GM13977 (cell line): ENCODE measurements around the gene WFIKKN1.

Source experiments
- DNase-seq: peaks from one replicate; pipeline ENCODE4 v3.0.0; 2012; ENCODE audit warnings: low spot score
- CTCF ChIP-seq: IDR thresholded peaks from 2 replicates; pipeline ENCODE4 v1.5.1; 2012; ENCODE audit warnings: mild to moderate bottlenecking, control low read depth; ENCODE audit not compliant: insufficient read depth; ENCODE audit errors: extremely low read depth, missing control alignments
- in situ Hi-C: fragments of 300-500 bp; cut with MboI; formaldehyde crosslinking; loops from one replicate; pipeline ENCODE4 v1.12.0; 2022; ENCODE audit warnings: low sequenced_read_pairs, low pct_unique_long_range_greater_than_20kb, mixed read lengths, inconsistent platforms; ENCODE audit not compliant: unreplicated experiment

Gene WFIKKN1

GRCh38 chr16:622920-623280, 7.9 kb upstream of the WFIKKN1 start:
- no peak for DNase-seq
- no peak for TF ChIP-seq CTCF
- in situ Hi-C loops = no loop called here

GRCh38 chr16:624526-625070, 6.2 kb upstream of the WFIKKN1 start:
- TF ChIP-seq CTCF = no peak
- no peak for DNase-seq
- in situ Hi-C loops = no loop called here

GRCh38 chr16:625117-625976, 5.4 kb upstream of the WFIKKN1 start:
- TF ChIP-seq CTCF = no peak
- in situ Hi-C loops = no loop called here

GRCh38 chr16:625977-626765, 4.6 kb upstream of the WFIKKN1 start:
- DNase-seq = no peak
- no peak for TF ChIP-seq CTCF
- in situ Hi-C loops = no loop called here

More at GRCh38 chr16:625117-625976, 5.4 kb upstream of the WFIKKN1 start:
- DNase-seq = no peak

- DNase-seq = no peak
- TF ChIP-seq CTCF = no peak
- in situ Hi-C loops = no loop called here
These were observed 3.9 kb upstream of the WFIKKN1 start for GRCh38 chr16:626787-627453.

- TF ChIP-seq CTCF = no peak
- DNase-seq = no peak
- in situ Hi-C loops = no loop called here
These were observed 3.1 kb upstream of the WFIKKN1 start for GRCh38 chr16:627454-628239.
